ENCODE data around the gene EYA3. TPM values are rescaled to one million over a fixed set of nuclear protein-coding genes. Genes with fewer than 3 reads are reported as not detected.

Gene EYA3
- total and polyA plus RNA-seq, 11 donors = 5.8 to 23.3 (median 17.4) TPM

DNA sequence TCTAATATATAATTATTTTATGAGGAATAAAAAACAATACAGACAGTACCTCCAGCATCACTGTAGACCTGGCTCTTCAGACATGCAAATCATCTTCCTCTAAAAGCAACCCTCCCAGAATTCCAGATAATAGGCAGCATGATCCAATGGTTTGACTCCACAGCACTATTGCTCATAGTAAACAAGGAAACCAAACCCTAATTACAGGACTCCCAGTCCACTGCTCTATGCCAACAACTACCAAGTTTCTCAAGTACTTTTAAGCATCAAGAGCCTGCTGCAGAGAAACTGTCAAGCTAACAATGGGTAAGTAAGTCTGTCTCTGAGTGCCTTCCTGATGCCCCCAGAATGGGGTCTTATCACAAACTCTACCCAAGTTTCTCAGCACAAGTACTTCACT is 57.2 kb downstream of the EYA3 start:
- no peak for TF ChIP-seq POLR2A (IDR thresholded peaks at IDR 0.05)
- H3K9me3 ChIP-seq = no peaks in the 10 kb centered on the region
- ATAC-seq = peak in 3 of 4 donors; percentile 32 to 59 (median 44)

GRCh38 chr1:28028873-28029654 is 59.3 kb downstream of the EYA3 start:
- TF ChIP-seq POLR2A (IDR thresholded peaks at IDR 0.05) (no peak), CTCF (IDR thresholded peaks at IDR 0.05) (no peak)
- WGBS, 4 donors = 69 to 74% (median 72%) methylated on average over 3 of the region's 3 CpGs
- Histone ChIP-seq H3K27ac (peak overlapping the region in 6 of 12 donors; percentile 4 to 55 (median 28)), H3K4me3 (no peak overlapping the region), H3K9me3 (no peaks in the 10 kb centered on the region), H3K4me1 (peaks cover 0 to 20% (median 5%) of the 10 kb centered on the region in 12 donors), H3K36me3 (peaks cover 0 to 48% (median 30%) of the 10 kb centered on the region in 9 donors), H3K27me3 (no peaks in the 10 kb centered on the region)
- DNase-seq (no peak), ATAC-seq (no peak)
- intact Hi-C loops (cut with DNase I) = no loop called here

More for the DNA sequence above, 57.2 kb downstream of the EYA3 start:
- Histone ChIP-seq H3K27ac (no peak overlapping the region), H3K4me1 (peaks cover 0 to 20% (median 5%) of the 10 kb centered on the region in 12 donors), H3K27me3 (no peaks in the 10 kb centered on the region), H3K36me3 (peaks cover 0 to 51% (median 34%) of the 10 kb centered on the region in 9 donors), H3K4me3 (no peak overlapping the region)
- intact Hi-C loops (cut with DNase I) = no loop called here
- DNase-seq = no peak

DNA sequence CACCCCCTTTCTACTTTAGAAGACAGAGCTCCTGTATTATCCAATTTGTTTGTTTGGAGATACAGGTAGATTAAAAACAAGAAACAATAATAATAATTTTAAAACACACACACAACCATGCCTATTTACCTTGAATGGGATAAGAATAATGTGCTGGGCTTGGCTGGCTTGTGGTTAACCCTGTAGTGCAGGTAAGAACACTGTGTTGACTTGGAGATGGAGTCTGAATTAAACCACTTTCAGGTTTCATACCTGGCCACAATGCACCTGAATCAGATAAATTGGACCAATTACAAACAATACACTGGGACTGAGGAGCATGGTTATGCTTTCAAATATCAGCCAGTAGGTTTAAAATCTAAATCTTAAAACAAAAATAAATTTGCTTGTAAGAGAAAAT is 60.8 kb downstream of the EYA3 start:
- no peak for DNase-seq
- intact Hi-C loops (cut with DNase I) = no loop called here
- H3K27me3 ChIP-seq = no peaks in the 10 kb centered on the region
- H3K27ac ChIP-seq = no peak overlapping the region
- peaks cover 0 to 20% (median 5%) of the 10 kb centered on the region in 12 donors for H3K4me1 ChIP-seq
- ATAC-seq = no peak
- no peak for TF ChIP-seq CTCF (IDR thresholded peaks at IDR 0.05)
- no peak for TF ChIP-seq POLR2A (IDR thresholded peaks at IDR 0.05)
- peaks cover 0 to 47% (median 22%) of the 10 kb centered on the region in 9 donors for H3K36me3 ChIP-seq
- H3K4me3 ChIP-seq = no peak overlapping the region
- H3K9me3 ChIP-seq = no peaks in the 10 kb centered on the region

DNA sequence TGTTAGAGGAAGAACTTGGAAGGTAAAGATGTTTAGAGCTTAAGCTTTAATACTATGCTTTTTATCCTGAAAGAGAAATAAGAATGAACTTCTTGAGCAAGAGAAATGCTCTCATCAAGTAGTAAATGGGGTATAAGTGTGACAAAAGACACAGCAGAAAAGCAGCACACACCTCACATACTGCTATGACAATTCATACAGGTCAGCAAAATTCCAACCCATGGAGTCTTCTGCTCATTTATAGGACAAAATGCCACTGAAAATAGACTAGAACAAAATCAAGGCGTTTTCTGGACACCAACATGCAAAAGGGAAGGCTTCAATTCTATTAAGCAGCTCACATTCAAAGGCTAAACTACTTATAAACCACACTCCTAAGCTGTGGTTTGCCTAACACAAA is 61.2 kb downstream of the EYA3 start:
- TF ChIP-seq POLR2A (IDR thresholded peaks at IDR 0.05) = no peak
- TF ChIP-seq CTCF (IDR thresholded peaks at IDR 0.05) = no peak
- H3K36me3 ChIP-seq = peaks cover 0 to 47% (median 27%) of the 10 kb centered on the region in 9 donors
- H3K4me1 ChIP-seq = peaks cover 0 to 20% (median 5%) of the 10 kb centered on the region in 12 donors
- H3K4me3 ChIP-seq = no peak overlapping the region
- DNase-seq (no peak), ATAC-seq (no peak)
- no peaks in the 10 kb centered on the region for H3K9me3 ChIP-seq
- H3K27ac ChIP-seq = no peak overlapping the region
- H3K27me3 ChIP-seq = no peaks in the 10 kb centered on the region
- intact Hi-C loops (cut with DNase I) = no loop called here
- WGBS, 4 donors = 76 to 87% (median 82%) methylated on average over 1 of the region's 1 CpG
